Regular cardiac myocyte (primary cell): ENCODE data around the gene OR5H14. TPM values are rescaled to one million over a fixed set of nuclear protein-coding genes. Genes with fewer than 3 reads are reported as not detected.

Experiments
- total RNA-seq: library from RNA; depleted of rRNA; stranded (reverse); fragments of >200 nt; gene quantifications from 2 replicates; pipeline ENCODE4 v1.2.3, GENCODE V29; 2014

The OR5H14 gene
- total RNA-seq = not detected in 2 replicates

GRCh38 chr3:98147179-98147578 is at the start of gene OR5H14:
Gene OR5H14 (plus strand): TSS chr3:98147479. CDS start chr3:98149386, 1,907 bp downstream.

GRCh38 chr3:98130421-98130820 is 16.9 kb upstream of the OR5H14 start, which contains the start of gene OR5H1:
Gene OR5H1 (plus strand): TSS chr3:98130721. CDS start chr3:98132698, 1,977 bp downstream.

GRCh38 chr3:98166396-98166795 is 19.1 kb downstream of the OR5H14 start, which contains the start of gene OR5H15:
Gene OR5H15 (plus strand): TSS chr3:98166696. CDS start chr3:98168700, 2,004 bp downstream.

Other genes with a start within 250 kb of the OR5H14 start
- gene RIOX2, start 175.0 kb upstream of the OR5H14 start, total RNA-seq = 29.0 and 44.1 TPM in 2 replicates
- not detected in 2 replicates for gene GABRR3, start 112.2 kb upstream of the OR5H14 start, total RNA-seq
- not detected in 2 replicates for gene OR5AC2, start 60.3 kb upstream of the OR5H14 start, total RNA-seq
- not detected in 2 replicates for gene OR5H1, start 16.8 kb upstream of the OR5H14 start, total RNA-seq
- gene OR5H15, start 19.2 kb downstream of the OR5H14 start, total RNA-seq = not detected in 2 replicates
- gene OR5H6, start 116.8 kb downstream of the OR5H14 start, total RNA-seq = not detected in 2 replicates
- not detected in 2 replicates for gene OR5H2, start 135.0 kb downstream of the OR5H14 start, total RNA-seq
- not detected in 2 replicates for gene OR5K4, start 206.4 kb downstream of the OR5H14 start, total RNA-seq
- not detected in 2 replicates for gene OR5K3, start 243.2 kb downstream of the OR5H14 start, total RNA-seq